Measurements from ENCODE around the gene DEPDC1B. TPM values are rescaled to one million over a fixed set of nuclear protein-coding genes. Genes with fewer than 3 reads are reported as not detected.

DEPDC1B gene
- total RNA-seq, 2 donors from 2014 or later, result 0.66 to 2.3 TPM

- H3K4me1 ChIP-seq, result peaks cover 22% of the 10 kb centered on the region
- no peaks in the 10 kb centered on the region for H3K36me3 ChIP-seq (replicated peaks in 1 of 2; ENCODE audit: insufficient read depth in 1 of 2, low read depth in 2 of 2)
- TF ChIP-seq CTCF (IDR thresholded peaks at IDR 0.05) (peak; percentile 37 to 77 (median 56)), POLR2A (IDR thresholded peaks at IDR 0.05) (no peak)
- H3K27ac ChIP-seq, result no peak overlapping the region
- peak in 1 of 4 donors; percentile 27 for DNase-seq
- ATAC-seq, result peak; percentile 58
- 29 to 30% methylated on average over 6 of the region's 6 CpGs for WGBS, 2 donors
- intact Hi-C loops (cut with DNase I), result no loop called here
- no peaks in the 10 kb centered on the region for H3K27me3 ChIP-seq
- no peak overlapping the region for H3K4me3 ChIP-seq
- no peaks in the 10 kb centered on the region for H3K9me3 ChIP-seq
Measured at GRCh38 chr5:60677850-60678664, 21.9 kb downstream of the DEPDC1B start.

GRCh38 chr5:60675286-60675685 is 24.7 kb downstream of the DEPDC1B start:
- DNase-seq (no peak), ATAC-seq (no peak)
- Histone ChIP-seq H3K27me3 (no peaks in the 10 kb centered on the region), H3K27ac (peak overlapping the region in 2 of 4 donors; percentile 24 to 47), H3K4me3 (no peak overlapping the region), H3K4me1 (peaks cover 40% of the 10 kb centered on the region), H3K36me3 (replicated peaks in 1 of 2; ENCODE audit: insufficient read depth in 1 of 2, low read depth in 2 of 2) (no peaks in the 10 kb centered on the region), H3K9me3 (no peaks in the 10 kb centered on the region)
- intact Hi-C loops (cut with DNase I), result no loop called here
- TF ChIP-seq CTCF (IDR thresholded peaks at IDR 0.05) (no peak), POLR2A (IDR thresholded peaks at IDR 0.05) (no peak)
- WGBS, 2 donors, result 50 to 61% methylated on average over 1 of the region's 1 CpG

GRCh38 chr5:60674251-60675069 is 25.5 kb downstream of the DEPDC1B start:
- ATAC-seq, result no peak
- intact Hi-C loops (cut with DNase I), result no loop called here
- Histone ChIP-seq H3K9me3 (no peaks in the 10 kb centered on the region), H3K4me3 (no peak overlapping the region), H3K4me1 (peaks cover 40% of the 10 kb centered on the region), H3K27ac (peak overlapping the region in 2 of 4 donors; percentile 24 to 47), H3K36me3 (replicated peaks in 1 of 2; ENCODE audit: insufficient read depth in 1 of 2, low read depth in 2 of 2) (no peaks in the 10 kb centered on the region), H3K27me3 (no peaks in the 10 kb centered on the region)
- WGBS, 2 donors, result 70% methylated on average over 2 of the region's 2 CpGs
- DNase-seq, result no peak
- TF ChIP-seq CTCF (IDR thresholded peaks at IDR 0.05), result no peak
- no peak for TF ChIP-seq POLR2A (IDR thresholded peaks at IDR 0.05)

GRCh38 chr5:60673334-60673733 is 26.6 kb downstream of the DEPDC1B start:
- H3K27ac ChIP-seq, result peak overlapping the region in 3 of 4 donors; percentile 3 to 31 (median 4)

More at GRCh38 chr5:60673334-60673733, 26.6 kb downstream of the DEPDC1B start:
- no peak for TF ChIP-seq POLR2A (IDR thresholded peaks at IDR 0.05)
- no peak for TF ChIP-seq CTCF (IDR thresholded peaks at IDR 0.05)
- H3K27me3 ChIP-seq, result no peaks in the 10 kb centered on the region
- no peak overlapping the region for H3K4me3 ChIP-seq
- no peaks in the 10 kb centered on the region for H3K9me3 ChIP-seq
- intact Hi-C loops (cut with DNase I), result no loop called here
- WGBS, 2 donors, result 80% methylated on average over 2 of the region's 2 CpGs
- DNase-seq, result peak in 1 of 4 donors; percentile 10
- H3K4me1 ChIP-seq, result peaks cover 40% of the 10 kb centered on the region
- no peak for ATAC-seq
- H3K36me3 ChIP-seq (replicated peaks in 1 of 2; ENCODE audit: insufficient read depth in 1 of 2, low read depth in 2 of 2), result no peaks in the 10 kb centered on the region
